ENCODE measurements around the gene RNF220. TPM values are rescaled to one million over a fixed set of nuclear protein-coding genes. Genes with fewer than 3 reads are reported as not detected.

Gene RNF220
- total and polyA plus RNA-seq, 2 of the 13 experiments (the other 11 are each of a cell fraction or from before 2014, with no cell fraction given) = 48.2 to 72.1 TPM

- ChIA-PET CTCF (ENCODE audit: low intra/inter-chr PET ratio, low total read pairs) (no interaction called here), POLR2A (no interaction called here)
- TF ChIP-seq ZBTB4 (CRISPR knock-in tag; IDR thresholded peaks at IDR 0.05; ENCODE audit: borderline replicate concordance) (no peak), ZMYM3 (CRISPR knock-in tag; IDR thresholded peaks at IDR 0.05) (no peak), CCDC6 (CRISPR knock-in tag; IDR thresholded peaks at IDR 0.05) (no peak), ZNF605 (CRISPR knock-in tag; IDR thresholded peaks at IDR 0.05) (no peak), ZNF552 (CRISPR knock-in tag; IDR thresholded peaks at IDR 0.05; ENCODE audit: borderline replicate concordance) (no peak), HOXA5 (CRISPR knock-in tag; IDR thresholded peaks at IDR 0.05) (no peak)
- ATAC-seq = no peak
- Histone ChIP-seq H3K27ac (ENCODE audit: extremely low read length, insufficient read depth, low read length) (no peak overlapping the region), H3K4me1 (ENCODE audit: insufficient read depth, low read length) (peaks cover 31% of the 10 kb centered on the region), H3K79me2 (ENCODE audit: insufficient read depth, low read length) (peaks cover 17% of the 10 kb centered on the region), H3K27me3 (ENCODE audit: control insufficient read depth in 1 of 2, insufficient read depth in 2 of 2, low read length in 2 of 2) (peaks cover 0 to 9% of the 10 kb centered on the region in 2 experiments; a peak in 2 of 5 replicates), H3K4me2 (ENCODE audit: low read depth, low read length) (no peak overlapping the region), H3K4me3 (replicated peaks in 1 of 3; ENCODE audit: insufficient read depth in 1 of 3, low read depth in 2 of 3, low read length in 3 of 3) (no peak overlapping the region), H3K9me3 (ENCODE audit: low read length) (no peaks in the 10 kb centered on the region), H3K36me3 (replicated peaks in 1 of 2; ENCODE audit: control insufficient read depth in 1 of 2, insufficient read depth in 2 of 2, low read length in 2 of 2) (peaks cover 7 to 13% of the 10 kb centered on the region in 2 experiments; a peak in 3 of 5 replicates), H4K20me1 (ENCODE audit: insufficient read depth, low read length) (no peaks in the 10 kb centered on the region), H2AFZ (ENCODE audit: low read length) (no peak overlapping the region), H3K9ac (ENCODE audit: insufficient read depth, low read depth, low read length) (no peak overlapping the region)
- no peak for FAIRE-seq
- intact Hi-C loops (cut with micrococcal nuclease; ENCODE audit: unreplicated experiment) = no loop called here
- no TSS peak for BruUV-seq (replicated peaks)
- WGBS (ENCODE audit: low lambda C conversion rate) = 77% methylated on average over 5 of the region's 5 CpGs
- no peak for DNase-seq (ENCODE audit: low spot score)
- in situ Hi-C loops (cut with HindIII; ENCODE audit: extremely low pct_ligation_motif_present, low pct_unique_long_range_greater_than_20kb) = no loop called here
These were observed 224.1 kb downstream of the RNF220 start for GRCh38 chr1:44628962-44629756.
